ENCODE results near the gene DENND5A.

DNA sequence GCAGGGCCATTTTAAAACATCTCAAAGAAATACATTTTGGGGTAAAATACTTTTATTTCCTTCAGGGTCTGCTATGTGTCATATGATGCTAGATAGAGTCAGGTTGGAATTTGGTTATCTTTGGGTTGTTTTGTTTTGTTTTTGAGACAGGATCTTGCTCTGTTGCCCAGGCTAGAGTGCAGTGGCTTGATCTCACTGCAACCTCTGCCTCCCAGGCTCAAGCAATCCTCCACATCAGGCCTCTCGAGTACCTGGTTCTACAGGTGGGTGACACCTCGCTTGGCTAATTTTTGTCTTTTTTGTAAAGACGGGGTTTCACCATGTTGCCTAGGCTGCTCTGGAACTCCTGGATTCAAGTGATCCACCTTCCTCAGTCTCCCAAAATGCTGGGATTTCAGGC lies 17.3 kb downstream of the DENND5A start:
- no peak for TF ChIP-seq NFRKB (IDR thresholded peaks at IDR 0.05; ENCODE audit: low read depth)
- no peak for TF ChIP-seq MTA3 (IDR thresholded peaks at IDR 0.05; ENCODE audit: borderline replicate concordance)
- no peak for TF ChIP-seq POLR2A (conservative IDR thresholded peaks at IDR 0.05)
- no peak for TF ChIP-seq RAD51 (IDR thresholded peaks at IDR 0.05; ENCODE audit: borderline replicate concordance, low read depth)
- no peak for TF ChIP-seq EZH2 (IDR thresholded peaks at IDR 0.05; ENCODE audit: borderline replicate concordance, low read depth, low read length)
- TF ChIP-seq HCFC1 (IDR thresholded peaks at IDR 0.05; ENCODE audit: low read depth, low read length) = no peak
- TF ChIP-seq POLR2AphosphoS5 (IDR thresholded peaks at IDR 0.05; ENCODE audit: control insufficient read depth, insufficient read depth, low read depth, low read length) = no peak
- TF ChIP-seq ESRRB (CRISPR knock-in tag; IDR thresholded peaks at IDR 0.05; ENCODE audit: borderline replicate concordance) = no peak
- TF ChIP-seq, protein P1, sequence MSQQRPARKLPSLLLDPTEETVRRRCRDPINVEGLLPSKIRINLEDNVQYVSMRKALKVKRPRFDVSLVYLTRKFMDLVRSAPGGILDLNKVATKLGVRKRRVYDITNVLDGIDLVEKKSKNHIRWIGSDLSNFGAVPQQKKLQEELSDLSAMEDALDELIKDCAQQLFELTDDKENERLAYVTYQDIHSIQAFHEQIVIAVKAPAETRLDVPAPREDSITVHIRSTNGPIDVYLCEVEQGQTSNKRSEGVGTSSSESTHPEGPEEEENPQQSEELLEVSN (IDR thresholded peaks at IDR 0.05; ENCODE audit: borderline replicate concordance in 1 of 2, extremely low read depth in 1 of 2, insufficient read depth in 1 of 2, insufficient read length in 1 of 2, low read depth in 1 of 2, low read length in 1 of 2, poor library complexity in 1 of 2, severe bottlenecking in 1 of 2) = no peak
- no peak for TF ChIP-seq HMGXB4 (CRISPR knock-in tag; IDR thresholded peaks at IDR 0.05)
- TF ChIP-seq HDAC6 (IDR thresholded peaks at IDR 0.05; ENCODE audit: low read depth, low read length) = no peak
- TF ChIP-seq, protein P2, sequence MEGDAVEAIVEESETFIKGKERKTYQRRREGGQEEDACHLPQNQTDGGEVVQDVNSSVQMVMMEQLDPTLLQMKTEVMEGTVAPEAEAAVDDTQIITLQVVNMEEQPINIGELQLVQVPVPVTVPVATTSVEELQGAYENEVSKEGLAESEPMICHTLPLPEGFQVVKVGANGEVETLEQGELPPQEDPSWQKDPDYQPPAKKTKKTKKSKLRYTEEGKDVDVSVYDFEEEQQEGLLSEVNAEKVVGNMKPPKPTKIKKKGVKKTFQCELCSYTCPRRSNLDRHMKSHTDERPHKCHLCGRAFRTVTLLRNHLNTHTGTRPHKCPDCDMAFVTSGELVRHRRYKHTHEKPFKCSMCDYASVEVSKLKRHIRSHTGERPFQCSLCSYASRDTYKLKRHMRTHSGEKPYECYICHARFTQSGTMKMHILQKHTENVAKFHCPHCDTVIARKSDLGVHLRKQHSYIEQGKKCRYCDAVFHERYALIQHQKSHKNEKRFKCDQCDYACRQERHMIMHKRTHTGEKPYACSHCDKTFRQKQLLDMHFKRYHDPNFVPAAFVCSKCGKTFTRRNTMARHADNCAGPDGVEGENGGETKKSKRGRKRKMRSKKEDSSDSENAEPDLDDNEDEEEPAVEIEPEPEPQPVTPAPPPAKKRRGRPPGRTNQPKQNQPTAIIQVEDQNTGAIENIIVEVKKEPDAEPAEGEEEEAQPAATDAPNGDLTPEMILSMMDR (IDR thresholded peaks at IDR 0.05 in 2 of 3, conservative IDR thresholded peaks at IDR 0.05 in 1 of 3; ENCODE audit: insufficient read depth in 2 of 3, low read depth in 1 of 3, low read length in 3 of 3) = no peak
- no peak for TF ChIP-seq PHB2 (IDR thresholded peaks at IDR 0.05; ENCODE audit: low read depth)
- no peak for TF ChIP-seq ZBTB17 (CRISPR knock-in tag; IDR thresholded peaks at IDR 0.05)
